Thyroid gland (tissue), 4 donors: ENCODE results near the gene EIF3D. TPM values are rescaled to one million over a fixed set of nuclear protein-coding genes. Genes with fewer than 3 reads are reported as not detected.

Source experiments
- DNase-seq, 2 donors: peaks; one replicate each; pipeline ENCODE4 v3.0.0-alpha.2; 2019
- H3K27ac ChIP-seq, 3 donors: fragments of 200-600 bp; sonication (generic); 1 replicate in 2 of 3; 2 replicates in 1 of 3; pipeline ENCODE4 v1.5.1; 2016 to 2019; ENCODE audit warnings: mild to moderate bottlenecking in 1 of 3, moderate library complexity in 1 of 3
- H3K27me3 ChIP-seq: fragments of 200-600 bp; sonication (generic); one replicate; pipeline ENCODE4 v1.5.1; 2019
- H3K36me3 ChIP-seq, 2 donors: fragments of 200-600 bp; sonication (generic); one replicate each; pipeline ENCODE4 v1.5.1; 2016 to 2019
- H3K4me1 ChIP-seq, 2 donors: fragments of 200-600 bp; sonication (generic); one replicate each; pipeline ENCODE4 v1.5.1; 2017 to 2019
- H3K4me3 ChIP-seq, 3 donors: fragments of 200-600 bp; sonication (generic); replicated peaks in 1 of 3; 1 replicate in 2 of 3; 2 replicates in 1 of 3; pipeline ENCODE4 v1.5.1; 2016; ENCODE audit warnings: mild to moderate bottlenecking in 1 of 3
- H3K9me3 ChIP-seq: fragments of 200-600 bp; sonication (generic); one replicate; pipeline ENCODE4 v1.5.1; 2017
- CTCF ChIP-seq, 6 experiments: fragments of 200-600 bp in 3 of 6; fragments of 450-650 bp in 3 of 6; sonication (generic) in 3 of 6; IDR thresholded peaks; one replicate each; pipeline ENCODE4 v1.5.1; 2016 to 2019; ENCODE audit warnings: antibody characterized with exemption in 6 of 6, mild to moderate bottlenecking in 2 of 6, inconsistent platforms in 1 of 6, moderate library complexity in 1 of 6
- POLR2A ChIP-seq, 2 donors: fragments of 450-650 bp; IDR thresholded peaks; one replicate each; pipeline ENCODE4 v1.6.1; 2017; ENCODE audit warnings: antibody characterized with exemption in 2 of 2, mild to moderate bottlenecking in 2 of 2, moderate library complexity in 1 of 2
- WGBS, 2 donors: methylation state at CpG; one replicate each; pipeline ENCODE4 v1.1.5; 2017; 5-methylcytosine and 5-hydroxymethylcytosine counted together
- intact Hi-C: fragments of 100-400 bp; cut with DNase I; formaldehyde crosslinking; loops from one replicate; pipeline ENCODE4 v1.15.1; 2023
- total RNA-seq, 4 donors: library from RNA; depleted of rRNA; stranded (reverse); fragments of >200 nt; gene quantifications; one replicate each; pipeline ENCODE4 v1.2.3, GENCODE V29; 2016

EIF3D gene
- total RNA-seq: 100 to 1,000 TPM; 213 to 427 (median 309) TPM

GRCh38 chr22:36528795-36529751 lies at the start of gene EIF3D:
EIF3D (minus strand) TSS chr22:36529166; CDS start chr22:36526121, 3,045 bp downstream.
- Histone ChIP-seq H3K27me3 (no peaks in the 10 kb centered on the region), H3K27ac (peak within 1 kb of the TSS; percentile 84 to 96 (median 91)), H3K9me3 (no peaks in the 10 kb centered on the region), H3K4me1 (peaks cover 7 to 16% of the 10 kb centered on the region in 2 donors), H3K36me3 (peaks cover 19 to 21% of the 10 kb centered on the region in 2 donors), H3K4me3 (peak within 1 kb of the TSS; percentile 53 to 99 (median 94))
- peak; percentile 98 to 99 for DNase-seq
- WGBS, 2 donors: 0 to 1% methylated on average over 32 to 62 of the region's 82 CpGs
- intact Hi-C loops: no loop called here
- TF ChIP-seq CTCF (IDR thresholded peaks at IDR 0.05) (peak in 2 of 6 experiments; percentile 13 to 17), POLR2A (IDR thresholded peaks at IDR 0.05) (peak in 1 of 2 donors; percentile 74)

- DNase-seq: no peak
- Histone ChIP-seq H3K9me3 (no peaks in the 10 kb centered on the region), H3K27me3 (no peaks in the 10 kb centered on the region), H3K4me3 (no peak overlapping the region), H3K27ac (no peak overlapping the region), H3K36me3 (no peaks in the 10 kb centered on the region), H3K4me1 (no peaks in the 10 kb centered on the region)
- 76 to 79% methylated on average over 7 of the region's 7 CpGs for WGBS, 2 donors
- TF ChIP-seq POLR2A (IDR thresholded peaks at IDR 0.05): no peak
- no peak for TF ChIP-seq CTCF (IDR thresholded peaks at IDR 0.05)
- intact Hi-C loops: no loop called here
These were observed 49.7 kb upstream of the EIF3D start for GRCh38 chr22:36578619-36579018.

- Histone ChIP-seq H3K4me1 (no peaks in the 10 kb centered on the region), H3K9me3 (no peaks in the 10 kb centered on the region), H3K27ac (no peak overlapping the region), H3K27me3 (no peaks in the 10 kb centered on the region), H3K4me3 (no peak overlapping the region), H3K36me3 (no peaks in the 10 kb centered on the region)
- DNase-seq: no peak
- no peak for TF ChIP-seq POLR2A (IDR thresholded peaks at IDR 0.05)
- no peak for TF ChIP-seq CTCF (IDR thresholded peaks at IDR 0.05)
- WGBS, 2 donors: 63 to 70% methylated on average over 10 to 13 of the region's 13 CpGs
- intact Hi-C loops: no loop called here
These were observed 48.1 kb upstream of the EIF3D start for GRCh38 chr22:36577019-36577418.

- no peak overlapping the region for H3K27ac ChIP-seq
- 85 to 86% methylated on average over 1 of the region's 1 CpG for WGBS, 2 donors
- H3K4me3 ChIP-seq: no peak overlapping the region
- no peaks in the 10 kb centered on the region for H3K36me3 ChIP-seq
- no peaks in the 10 kb centered on the region for H3K4me1 ChIP-seq
- DNase-seq: no peak
- H3K9me3 ChIP-seq: no peaks in the 10 kb centered on the region
- TF ChIP-seq POLR2A (IDR thresholded peaks at IDR 0.05) (no peak), CTCF (IDR thresholded peaks at IDR 0.05) (no peak)
- intact Hi-C loops: no loop called here
- H3K27me3 ChIP-seq: no peaks in the 10 kb centered on the region
These were observed 45.8 kb upstream of the EIF3D start for GRCh38 chr22:36574728-36575127.

GRCh38 chr22:36573815-36574363 lies 44.9 kb upstream of the EIF3D start:
- Histone ChIP-seq H3K4me1 (no peaks in the 10 kb centered on the region), H3K9me3 (no peaks in the 10 kb centered on the region), H3K36me3 (no peaks in the 10 kb centered on the region), H3K27ac (no peak overlapping the region), H3K4me3 (no peak overlapping the region), H3K27me3 (no peaks in the 10 kb centered on the region)
- TF ChIP-seq CTCF (IDR thresholded peaks at IDR 0.05): no peak
- no peak for TF ChIP-seq POLR2A (IDR thresholded peaks at IDR 0.05)
- 54 to 60% methylated on average over 9 of the region's 9 CpGs for WGBS, 2 donors
- intact Hi-C loops: no loop called here
- DNase-seq: no peak
